SK-N-SH treated with all-trans-retinoic acid at 6 μM for 48 hours (cell line): ENCODE data around the gene RNASET2.
A peak's percentile ranks its signal among the peaks of the same experiment; 100 is the strongest.

Source experiments
- ATAC-seq: fragments of 200-7000 bp; cut with Tn5 transposase; 3 replicates; pipeline ENCODE4 v1.9.1; 2020; ENCODE audit warnings: mild to moderate bottlenecking, moderate library complexity
- BACH2 ChIP-seq: fragments of 250-450 bp; sonication (Bioruptor Pico); IDR thresholded peaks from 2 replicates; pipeline ENCODE4 v1.9.0; 2021; ENCODE audit warnings: mild to moderate bottlenecking, borderline replicate concordance
- CREB5 ChIP-seq: fragments of 250-450 bp; sonication (Bioruptor Pico); IDR thresholded peaks from 2 replicates; pipeline ENCODE4 v1.5.1; 2020; ENCODE audit warnings: low read depth, mild to moderate bottlenecking, moderate library complexity
- CSDC2 ChIP-seq: fragments of 250-450 bp; sonication (Bioruptor Pico); IDR thresholded peaks from 2 replicates; pipeline ENCODE4 v1.5.0; 2020; ENCODE audit warnings: mild to moderate bottlenecking, moderate library complexity
- ESRRG ChIP-seq: fragments of 250-450 bp; sonication (Bioruptor Pico); IDR thresholded peaks from 2 replicates; pipeline ENCODE4 v1.6.1; 2021; ENCODE audit warnings: mild to moderate bottlenecking
- GLIS3 ChIP-seq: fragments of 250-450 bp; sonication (Bioruptor Pico); IDR thresholded peaks from 2 replicates; pipeline ENCODE4 v1.5.0; 2020; ENCODE audit warnings: mild to moderate bottlenecking, moderate library complexity
- ISL1 ChIP-seq: fragments of 250-450 bp; sonication (Bioruptor Pico); IDR thresholded peaks from 2 replicates; pipeline ENCODE4 v2.1.2; 2022; ENCODE audit warnings: mild to moderate bottlenecking, moderate library complexity
- OSR1 ChIP-seq: fragments of 250-450 bp; sonication (Bioruptor Pico); IDR thresholded peaks from 2 replicates; pipeline ENCODE4 v1.8.0; 2022; ENCODE audit warnings: moderate library complexity, mild to moderate bottlenecking, inconsistent platforms
- POU6F1 ChIP-seq: fragments of 250-450 bp; sonication (Bioruptor Pico); IDR thresholded peaks from 2 replicates; pipeline ENCODE4 v1.8.0; 2021; ENCODE audit warnings: low read depth, mild to moderate bottlenecking, moderate library complexity, borderline replicate concordance
- RARB ChIP-seq: fragments of 250-450 bp; sonication (Bioruptor Pico); IDR thresholded peaks from 2 replicates; pipeline ENCODE4 v1.8.0; 2021; ENCODE audit warnings: mild to moderate bottlenecking, moderate library complexity
- SNAI2 ChIP-seq: fragments of 250-450 bp; sonication (Bioruptor Pico); IDR thresholded peaks from 2 replicates; pipeline ENCODE4 v1.5.0; 2020; ENCODE audit warnings: mild to moderate bottlenecking, moderate library complexity
- TOX ChIP-seq: fragments of 250-450 bp; sonication (Bioruptor Pico); IDR thresholded peaks from 2 replicates; pipeline ENCODE4 v1.8.0; 2021; ENCODE audit warnings: mild to moderate bottlenecking, moderate library complexity, borderline replicate concordance
- ZFP3 ChIP-seq: fragments of 250-450 bp; sonication (Bioruptor Pico); IDR thresholded peaks from 2 replicates; pipeline ENCODE4 v1.5.0; 2020; ENCODE audit warnings: mild to moderate bottlenecking, moderate library complexity
- ZFP30 ChIP-seq: fragments of 450-650 bp; formaldehyde crosslinking; IDR thresholded peaks from 2 replicates; pipeline ENCODE4 v1.5.0; 2022; ENCODE audit warnings: mild to moderate bottlenecking, moderate library complexity
- ZNF565 ChIP-seq: fragments of 450-650 bp; formaldehyde crosslinking; conservative IDR thresholded peaks from 2 replicates; pipeline ENCODE4 v1.5.0; 2020; ENCODE audit warnings: low read depth, mild to moderate bottlenecking, moderate library complexity
- ZNF70 ChIP-seq: fragments of 450-650 bp; formaldehyde crosslinking; IDR thresholded peaks from 2 replicates; pipeline ENCODE4 v1.5.0; 2020; ENCODE audit warnings: mild to moderate bottlenecking, moderate library complexity
- TF ChIP-seq, protein P1 (sequence below): fragments of 250-450 bp; sonication (Bioruptor Pico); IDR thresholded peaks from 2 replicates; pipeline ENCODE4 v1.5.1; 2021; ENCODE audit warnings: mild to moderate bottlenecking, moderate library complexity
- TF ChIP-seq, protein P2 (sequence below): fragments of 250-450 bp; sonication (Bioruptor Pico); IDR thresholded peaks from 2 replicates; pipeline ENCODE4 v1.8.0; 2020; ENCODE audit warnings: mild to moderate bottlenecking, moderate library complexity, borderline replicate concordance
- TF ChIP-seq, protein P3 (sequence below): fragments of 250-450 bp; sonication (Bioruptor Pico); IDR thresholded peaks from 2 replicates; pipeline ENCODE4 v1.5.0; 2020; ENCODE audit warnings: mild to moderate bottlenecking, moderate library complexity

The RNASET2 gene

DNA sequence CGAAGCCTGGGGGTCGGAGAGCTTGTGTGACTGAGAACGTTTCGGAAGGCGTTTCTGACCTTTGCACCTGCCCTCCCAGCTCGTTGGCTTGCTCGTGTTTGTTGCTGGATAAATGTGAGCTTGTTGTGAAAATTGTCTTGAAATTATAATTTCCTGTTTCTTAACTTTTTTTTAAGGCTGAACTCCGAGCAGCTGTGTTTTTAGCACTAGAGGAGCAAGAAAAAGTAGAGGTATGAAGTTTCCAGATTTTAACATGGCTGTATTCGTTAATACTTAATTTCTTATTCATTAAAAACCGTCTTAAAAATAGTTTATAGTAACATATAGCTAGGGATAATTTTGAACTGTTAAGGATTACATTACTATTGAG lies 43.5 kb upstream of the RNASET2 start:
- TF ChIP-seq, protein P1, sequence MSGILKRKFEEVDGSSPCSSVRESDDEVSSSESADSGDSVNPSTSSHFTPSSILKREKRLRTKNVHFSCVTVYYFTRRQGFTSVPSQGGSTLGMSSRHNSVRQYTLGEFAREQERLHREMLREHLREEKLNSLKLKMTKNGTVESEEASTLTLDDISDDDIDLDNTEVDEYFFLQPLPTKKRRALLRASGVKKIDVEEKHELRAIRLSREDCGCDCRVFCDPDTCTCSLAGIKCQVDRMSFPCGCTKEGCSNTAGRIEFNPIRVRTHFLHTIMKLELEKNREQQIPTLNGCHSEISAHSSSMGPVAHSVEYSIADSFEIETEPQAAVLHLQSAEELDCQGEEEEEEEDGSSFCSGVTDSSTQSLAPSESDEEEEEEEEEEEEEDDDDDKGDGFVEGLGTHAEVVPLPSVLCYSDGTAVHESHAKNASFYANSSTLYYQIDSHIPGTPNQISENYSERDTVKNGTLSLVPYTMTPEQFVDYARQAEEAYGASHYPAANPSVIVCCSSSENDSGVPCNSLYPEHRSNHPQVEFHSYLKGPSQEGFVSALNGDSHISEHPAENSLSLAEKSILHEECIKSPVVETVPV (CRISPR knock-in tag): no peak
- no peak for TF ChIP-seq ZNF565 (CRISPR knock-in tag)
- no peak for ATAC-seq

DNA sequence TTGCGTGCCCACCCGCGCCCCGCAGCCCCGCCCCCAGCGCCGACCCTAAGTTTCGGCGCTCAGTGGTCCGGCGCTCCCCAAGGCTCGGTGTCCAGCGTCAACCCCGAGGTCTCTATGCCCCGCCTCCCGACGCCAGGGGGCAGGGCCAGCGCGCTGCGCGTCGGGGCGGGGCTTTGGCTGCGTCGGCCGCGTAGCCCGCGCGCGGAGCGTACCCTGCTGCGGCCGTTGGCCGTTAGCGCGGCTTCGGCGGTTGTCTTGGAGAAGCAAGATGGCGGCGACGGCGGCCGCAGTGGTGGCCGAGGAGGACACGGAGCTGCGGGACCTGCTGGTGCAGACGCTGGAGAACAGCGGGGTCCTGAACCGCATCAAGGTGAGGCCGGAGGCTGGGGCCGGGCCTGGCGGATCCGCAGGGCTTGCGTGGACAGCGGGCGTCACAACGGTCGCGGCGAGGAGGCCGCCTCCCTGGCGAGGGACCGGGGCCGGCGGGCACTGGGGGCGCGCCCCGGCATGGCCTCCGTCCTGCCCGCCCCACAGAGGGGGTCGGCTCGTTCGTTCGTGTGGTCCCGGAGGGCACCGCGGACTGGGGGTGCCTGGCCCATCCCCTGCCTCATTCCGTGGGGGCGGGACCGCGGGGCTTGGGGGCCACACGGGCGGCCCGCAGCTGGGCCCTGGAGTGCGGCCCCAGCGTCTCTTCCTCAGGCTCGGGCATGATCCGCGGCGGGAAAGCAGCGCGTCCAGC lies 43.0 kb upstream of the RNASET2 start, which contains the start of gene CEP43:
Gene CEP43 (plus strand): TSS at position 253 of the 739 bp plus-strand sequence. CDS start 16 bp downstream, at position 269.
- no peak for TF ChIP-seq CREB5 (CRISPR knock-in tag)
- TF ChIP-seq, protein P2, sequence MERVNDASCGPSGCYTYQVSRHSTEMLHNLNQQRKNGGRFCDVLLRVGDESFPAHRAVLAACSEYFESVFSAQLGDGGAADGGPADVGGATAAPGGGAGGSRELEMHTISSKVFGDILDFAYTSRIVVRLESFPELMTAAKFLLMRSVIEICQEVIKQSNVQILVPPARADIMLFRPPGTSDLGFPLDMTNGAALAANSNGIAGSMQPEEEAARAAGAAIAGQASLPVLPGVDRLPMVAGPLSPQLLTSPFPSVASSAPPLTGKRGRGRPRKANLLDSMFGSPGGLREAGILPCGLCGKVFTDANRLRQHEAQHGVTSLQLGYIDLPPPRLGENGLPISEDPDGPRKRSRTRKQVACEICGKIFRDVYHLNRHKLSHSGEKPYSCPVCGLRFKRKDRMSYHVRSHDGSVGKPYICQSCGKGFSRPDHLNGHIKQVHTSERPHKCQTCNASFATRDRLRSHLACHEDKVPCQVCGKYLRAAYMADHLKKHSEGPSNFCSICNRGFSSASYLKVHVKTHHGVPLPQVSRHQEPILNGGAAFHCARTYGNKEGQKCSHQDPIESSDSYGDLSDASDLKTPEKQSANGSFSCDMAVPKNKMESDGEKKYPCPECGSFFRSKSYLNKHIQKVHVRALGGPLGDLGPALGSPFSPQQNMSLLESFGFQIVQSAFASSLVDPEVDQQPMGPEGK: no peak
- TF ChIP-seq ISL1 (CRISPR knock-in tag): no peak
- no peak for TF ChIP-seq ESRRG (CRISPR knock-in tag)
- TF ChIP-seq, protein P3, sequence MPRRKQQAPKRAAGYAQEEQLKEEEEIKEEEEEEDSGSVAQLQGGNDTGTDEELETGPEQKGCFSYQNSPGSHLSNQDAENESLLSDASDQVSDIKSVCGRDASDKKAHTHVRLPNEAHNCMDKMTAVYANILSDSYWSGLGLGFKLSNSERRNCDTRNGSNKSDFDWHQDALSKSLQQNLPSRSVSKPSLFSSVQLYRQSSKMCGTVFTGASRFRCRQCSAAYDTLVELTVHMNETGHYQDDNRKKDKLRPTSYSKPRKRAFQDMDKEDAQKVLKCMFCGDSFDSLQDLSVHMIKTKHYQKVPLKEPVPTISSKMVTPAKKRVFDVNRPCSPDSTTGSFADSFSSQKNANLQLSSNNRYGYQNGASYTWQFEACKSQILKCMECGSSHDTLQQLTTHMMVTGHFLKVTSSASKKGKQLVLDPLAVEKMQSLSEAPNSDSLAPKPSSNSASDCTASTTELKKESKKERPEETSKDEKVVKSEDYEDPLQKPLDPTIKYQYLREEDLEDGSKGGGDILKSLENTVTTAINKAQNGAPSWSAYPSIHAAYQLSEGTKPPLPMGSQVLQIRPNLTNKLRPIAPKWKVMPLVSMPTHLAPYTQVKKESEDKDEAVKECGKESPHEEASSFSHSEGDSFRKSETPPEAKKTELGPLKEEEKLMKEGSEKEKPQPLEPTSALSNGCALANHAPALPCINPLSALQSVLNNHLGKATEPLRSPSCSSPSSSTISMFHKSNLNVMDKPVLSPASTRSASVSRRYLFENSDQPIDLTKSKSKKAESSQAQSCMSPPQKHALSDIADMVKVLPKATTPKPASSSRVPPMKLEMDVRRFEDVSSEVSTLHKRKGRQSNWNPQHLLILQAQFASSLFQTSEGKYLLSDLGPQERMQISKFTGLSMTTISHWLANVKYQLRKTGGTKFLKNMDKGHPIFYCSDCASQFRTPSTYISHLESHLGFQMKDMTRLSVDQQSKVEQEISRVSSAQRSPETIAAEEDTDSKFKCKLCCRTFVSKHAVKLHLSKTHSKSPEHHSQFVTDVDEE (CRISPR knock-in tag): no peak
- peak; percentile 90 for ATAC-seq

- ATAC-seq: peak; percentile 89
- no peak for TF ChIP-seq RARB (CRISPR knock-in tag)
- no peak for TF ChIP-seq GLIS3
- no peak for TF ChIP-seq ZFP3 (CRISPR knock-in tag)
- no peak for TF ChIP-seq OSR1 (CRISPR knock-in tag)
- no peak for TF ChIP-seq CSDC2 (CRISPR knock-in tag)
- TF ChIP-seq CREB5 (CRISPR knock-in tag): no peak
- no peak for TF ChIP-seq TOX (CRISPR knock-in tag)
- no peak for TF ChIP-seq SNAI2 (CRISPR knock-in tag)
Observed at GRCh38 chr6:166998256-166999144, 42.1 kb upstream of the RNASET2 start.

DNA sequence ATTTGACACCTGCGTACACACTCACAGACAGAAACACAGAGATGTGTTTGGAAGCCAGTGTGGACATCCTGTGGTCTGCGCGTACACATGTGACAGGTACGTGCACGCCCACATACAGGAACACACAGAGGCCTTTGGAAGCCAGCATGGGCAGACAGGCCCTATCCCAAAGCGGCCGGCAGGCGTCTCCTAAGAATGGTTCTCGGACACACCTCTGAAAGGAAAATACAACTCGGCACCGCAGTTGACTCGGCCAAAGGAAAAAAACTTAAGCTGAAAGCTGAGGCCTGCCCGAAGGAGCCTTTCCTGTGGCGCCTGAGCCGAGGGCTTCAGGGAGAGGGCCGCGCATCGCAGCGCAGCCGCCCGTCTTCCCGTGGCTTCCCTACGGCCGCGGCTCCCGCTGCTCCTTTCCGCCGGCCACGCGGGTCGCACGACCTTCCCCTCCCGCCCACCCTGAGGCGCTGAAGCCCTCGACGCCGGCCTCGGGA lies 41.5 kb upstream of the RNASET2 start:
- peak; percentile 76 for ATAC-seq
- TF ChIP-seq ISL1 (CRISPR knock-in tag): no peak
- TF ChIP-seq, protein P1 (CRISPR knock-in tag): no peak
- no peak for TF ChIP-seq BACH2
- TF ChIP-seq CREB5 (CRISPR knock-in tag): no peak
- TF ChIP-seq POU6F1 (CRISPR knock-in tag): no peak
- TF ChIP-seq GLIS3: no peak
- no peak for TF ChIP-seq RARB (CRISPR knock-in tag)
- no peak for TF ChIP-seq ZFP30
- no peak for TF ChIP-seq ZNF70 (CRISPR knock-in tag)
- TF ChIP-seq OSR1 (CRISPR knock-in tag): no peak
